GM10248 (cell line): ENCODE results near the gene PDE6D.

ENCODE experiments used
- CTCF ChIA-PET: fragments of 300-600 bp; sonication (Branson Sonifier 250); formaldehyde crosslinking; extraction: SDS; loops from one replicate; lab custom pipeline; 2021; ENCODE audit warnings: antibody characterized with exemption; lab: Yijun Ruan, JAX
- POLR2A ChIA-PET: fragments of 350-650 bp; sonication (Branson Sonifier 250); formaldehyde crosslinking; extraction: SDS; loops from one replicate; lab custom pipeline; 2020; ENCODE audit warnings: antibody characterized with exemption; lab: Yijun Ruan, JAX
- DNase-seq: peaks from one replicate; pipeline ENCODE4 v3.0.0; 2012; ENCODE audit errors: extremely low spot score
- CTCF ChIP-seq: IDR thresholded peaks from 2 replicates; pipeline ENCODE4 v1.5.1; 2012; ENCODE audit warnings: mild to moderate bottlenecking, low read depth; ENCODE audit errors: extremely low read depth, missing control alignments, control extremely low read depth

The PDE6D gene

GRCh38 chr2:231807020-231807419 lies 25.9 kb upstream of the PDE6D start:
- ChIA-PET CTCF (interaction anchor here (0.9 to 2.0 kb wide), 3 partner anchors 10 to 92 kb away, joined by 3 to 9 read pairs (median 3); no protein-coding TSS in a partner anchor), POLR2A (no interaction called here)
- DNase-seq, result no peak

GRCh38 chr2:231803501-231804138 lies 22.5 kb upstream of the PDE6D start:
- ChIA-PET CTCF (interaction anchor here (1.6 kb wide), 1 partner anchor 10 kb away, joined by 3 read pairs; no protein-coding TSS in a partner anchor), POLR2A (no interaction called here)
- no peak for TF ChIP-seq CTCF
- no peak for DNase-seq

More at GRCh38 chr2:231807020-231807419, 25.9 kb upstream of the PDE6D start:
- TF ChIP-seq CTCF, result no peak

GRCh38 chr2:231800493-231801091 lies 19.5 kb upstream of the PDE6D start:
- POLR2A ChIA-PET, result no interaction called here
- TF ChIP-seq CTCF, result peak; percentile 68
- DNase-seq, result peak; percentile 43
- CTCF ChIA-PET, result interaction anchor here (0.7 to 4.0 kb wide), 14 partner anchors 9 to 372 kb away, joined by 3 to 20 read pairs (median 4); partner anchors contain the start of gene COPS7B

- POLR2A ChIA-PET, result interaction anchor here (1.1 kb wide), 1 partner anchor 10 kb away, joined by 3 read pairs; the partner anchor contains the start of gene COPS7B
- no peak for TF ChIP-seq CTCF
- CTCF ChIA-PET, result interaction anchor here (1.1 to 3.1 kb wide), 6 partner anchors 9 to 118 kb away, joined by 3 to 9 read pairs (median 3); no protein-coding TSS in a partner anchor
- no peak for DNase-seq
These were observed 14.6 kb upstream of the PDE6D start for GRCh38 chr2:231795525-231796327.

GRCh38 chr2:231794383-231794782 lies 13.3 kb upstream of the PDE6D start:
- ChIA-PET CTCF (interaction anchor here (1.1 kb wide), 1 partner anchor 119 kb away, joined by 3 read pairs; no protein-coding TSS in a partner anchor), POLR2A (no interaction called here)
- no peak for TF ChIP-seq CTCF
- no peak for DNase-seq

GRCh38 chr2:231791107-231791506 lies 10.0 kb upstream of the PDE6D start:
- POLR2A ChIA-PET, result no interaction called here
- no peak for DNase-seq
- no peak for TF ChIP-seq CTCF
- CTCF ChIA-PET, result interaction anchor here (1.4 kb wide), 1 partner anchor 10 kb away, joined by 6 read pairs; no protein-coding TSS in a partner anchor
